Measurements from ENCODE around the gene WWOX.

WWOX gene

GRCh38 chr16:78140818-78141466, 41.5 kb downstream of the WWOX start:
- H3K79me2 ChIP-seq (ENCODE audit: insufficient read depth, low read length) = no peaks in the 10 kb centered on the region

GRCh38 chr16:78142788-78143187, 43.3 kb downstream of the WWOX start:
- DNase-seq (no peak), ATAC-seq (ENCODE audit: insufficient read depth, low read depth) (no peak)
- Histone ChIP-seq H3K27me3 (ENCODE audit: insufficient read depth, low read length, poor library complexity) (no peaks in the 10 kb centered on the region), H3K9me3 (ENCODE audit: insufficient read depth, low read length, severe bottlenecking) (no peaks in the 10 kb centered on the region), H3K4me2 (ENCODE audit: insufficient read depth, low read length) (no peak overlapping the region), H2AFZ (ENCODE audit: low read depth, low read length) (no peak overlapping the region), H4K20me1 (ENCODE audit: insufficient read depth, low read length) (peaks cover 3% of the 10 kb centered on the region; the same call in 1 of the 2 replicates), H3K4me1 (ENCODE audit: insufficient read depth, low read length) (no peaks in the 10 kb centered on the region), H3K36me3 (ENCODE audit: insufficient read depth, low read length) (no peaks in the 10 kb centered on the region; the same call in 1 of the 2 replicates), H3K4me3 (ENCODE audit: low read depth in 1 of 2, low read length in 2 of 2) (no peak overlapping the region), H3K27ac (ENCODE audit: low read length) (no peak overlapping the region), H3K9ac (ENCODE audit: low read depth, low read length) (no peak overlapping the region), H3K79me2 (ENCODE audit: insufficient read depth, low read length) (no peaks in the 10 kb centered on the region)
- TF ChIP-seq EZH2 (IDR thresholded peaks at IDR 0.05; ENCODE audit: borderline replicate concordance, low read depth, low read length, severe bottlenecking) = no peak
- TF ChIP-seq, protein P1, sequence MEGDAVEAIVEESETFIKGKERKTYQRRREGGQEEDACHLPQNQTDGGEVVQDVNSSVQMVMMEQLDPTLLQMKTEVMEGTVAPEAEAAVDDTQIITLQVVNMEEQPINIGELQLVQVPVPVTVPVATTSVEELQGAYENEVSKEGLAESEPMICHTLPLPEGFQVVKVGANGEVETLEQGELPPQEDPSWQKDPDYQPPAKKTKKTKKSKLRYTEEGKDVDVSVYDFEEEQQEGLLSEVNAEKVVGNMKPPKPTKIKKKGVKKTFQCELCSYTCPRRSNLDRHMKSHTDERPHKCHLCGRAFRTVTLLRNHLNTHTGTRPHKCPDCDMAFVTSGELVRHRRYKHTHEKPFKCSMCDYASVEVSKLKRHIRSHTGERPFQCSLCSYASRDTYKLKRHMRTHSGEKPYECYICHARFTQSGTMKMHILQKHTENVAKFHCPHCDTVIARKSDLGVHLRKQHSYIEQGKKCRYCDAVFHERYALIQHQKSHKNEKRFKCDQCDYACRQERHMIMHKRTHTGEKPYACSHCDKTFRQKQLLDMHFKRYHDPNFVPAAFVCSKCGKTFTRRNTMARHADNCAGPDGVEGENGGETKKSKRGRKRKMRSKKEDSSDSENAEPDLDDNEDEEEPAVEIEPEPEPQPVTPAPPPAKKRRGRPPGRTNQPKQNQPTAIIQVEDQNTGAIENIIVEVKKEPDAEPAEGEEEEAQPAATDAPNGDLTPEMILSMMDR (IDR thresholded peaks at IDR 0.05; ENCODE audit: borderline replicate concordance, extremely low read depth, low read length, poor library complexity, severe bottlenecking) = no peak

More at GRCh38 chr16:78140818-78141466, 41.5 kb downstream of the WWOX start:
- Histone ChIP-seq H3K9me3 (ENCODE audit: insufficient read depth, low read length, severe bottlenecking) (no peaks in the 10 kb centered on the region), H4K20me1 (ENCODE audit: insufficient read depth, low read length) (peaks cover 3% of the 10 kb centered on the region; the same call in 1 of the 2 replicates), H3K4me2 (ENCODE audit: insufficient read depth, low read length) (no peak overlapping the region), H3K4me1 (ENCODE audit: insufficient read depth, low read length) (no peaks in the 10 kb centered on the region), H3K27ac (ENCODE audit: low read length) (no peak overlapping the region), H2AFZ (ENCODE audit: low read depth, low read length) (no peak overlapping the region), H3K36me3 (ENCODE audit: insufficient read depth, low read length) (no peaks in the 10 kb centered on the region; the same call in 1 of the 2 replicates), H3K27me3 (ENCODE audit: insufficient read depth, low read length, poor library complexity) (no peaks in the 10 kb centered on the region), H3K9ac (ENCODE audit: low read depth, low read length) (no peak overlapping the region), H3K4me3 (ENCODE audit: low read depth in 1 of 2, low read length in 2 of 2) (no peak overlapping the region)
- TF ChIP-seq EZH2 (IDR thresholded peaks at IDR 0.05; ENCODE audit: borderline replicate concordance, low read depth, low read length, severe bottlenecking) = no peak
- TF ChIP-seq, protein P1 (IDR thresholded peaks at IDR 0.05; ENCODE audit: borderline replicate concordance, extremely low read depth, low read length, poor library complexity, severe bottlenecking) = no peak
- ATAC-seq (ENCODE audit: insufficient read depth, low read depth) (no peak), DNase-seq (no peak)

DNA sequence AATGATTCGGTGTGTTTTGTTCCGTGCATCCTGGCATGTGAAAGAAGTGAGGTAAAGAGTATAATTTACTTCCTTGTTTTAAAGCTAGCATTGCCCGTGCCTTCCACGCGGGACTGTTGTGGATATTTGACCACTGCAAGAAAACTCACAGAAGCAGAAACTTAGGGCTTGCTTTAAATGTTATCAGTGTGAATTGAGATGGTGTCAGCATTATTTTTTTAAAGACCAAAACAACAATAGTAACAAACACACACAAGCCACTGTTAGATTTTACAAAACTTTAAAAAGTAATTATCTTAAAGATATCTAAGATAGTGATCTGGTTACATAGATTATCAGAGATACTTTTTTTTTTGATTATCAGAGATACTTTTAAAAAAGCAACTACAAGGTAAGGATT, 47.4 kb downstream of the WWOX start:
- Histone ChIP-seq H3K36me3 (ENCODE audit: insufficient read depth, low read length) (no peaks in the 10 kb centered on the region), H3K4me1 (ENCODE audit: insufficient read depth, low read length) (no peaks in the 10 kb centered on the region), H3K27me3 (ENCODE audit: insufficient read depth, low read length, poor library complexity) (no peaks in the 10 kb centered on the region), H3K9me3 (ENCODE audit: insufficient read depth, low read length, severe bottlenecking) (no peaks in the 10 kb centered on the region), H3K4me3 (ENCODE audit: low read depth in 1 of 2, low read length in 2 of 2) (no peak overlapping the region), H3K4me2 (ENCODE audit: insufficient read depth, low read length) (no peak overlapping the region), H4K20me1 (ENCODE audit: insufficient read depth, low read length) (no peaks in the 10 kb centered on the region), H3K9ac (ENCODE audit: low read depth, low read length) (no peak overlapping the region), H2AFZ (ENCODE audit: low read depth, low read length) (no peak overlapping the region), H3K27ac (ENCODE audit: low read length) (no peak overlapping the region), H3K79me2 (ENCODE audit: insufficient read depth, low read length) (no peaks in the 10 kb centered on the region)
- ATAC-seq (ENCODE audit: insufficient read depth, low read depth) = no peak
- DNase-seq = no peak
- TF ChIP-seq, protein P1 (IDR thresholded peaks at IDR 0.05; ENCODE audit: borderline replicate concordance, extremely low read depth, low read length, poor library complexity, severe bottlenecking) = no peak
- TF ChIP-seq EZH2 (IDR thresholded peaks at IDR 0.05; ENCODE audit: borderline replicate concordance, low read depth, low read length, severe bottlenecking) = no peak
